KBM-7 (cell line): Measurements from ENCODE around the gene LRP3.
A peak's percentile ranks its signal among the peaks of the same experiment; 100 is the strongest.

Experiments used
- DNase-seq: peaks from one replicate; pipeline ENCODE4 v3.0.0-alpha.2; 2015
- in situ Hi-C: fragments of 300-500 bp; cut with MboI; formaldehyde crosslinking; loops from 2 replicates; pipeline ENCODE4 v1.14.3; 2020; ENCODE audit warnings: low sequenced_read_pairs, low pct_unique_long_range_greater_than_20kb, mixed read lengths

LRP3 gene

DNA sequence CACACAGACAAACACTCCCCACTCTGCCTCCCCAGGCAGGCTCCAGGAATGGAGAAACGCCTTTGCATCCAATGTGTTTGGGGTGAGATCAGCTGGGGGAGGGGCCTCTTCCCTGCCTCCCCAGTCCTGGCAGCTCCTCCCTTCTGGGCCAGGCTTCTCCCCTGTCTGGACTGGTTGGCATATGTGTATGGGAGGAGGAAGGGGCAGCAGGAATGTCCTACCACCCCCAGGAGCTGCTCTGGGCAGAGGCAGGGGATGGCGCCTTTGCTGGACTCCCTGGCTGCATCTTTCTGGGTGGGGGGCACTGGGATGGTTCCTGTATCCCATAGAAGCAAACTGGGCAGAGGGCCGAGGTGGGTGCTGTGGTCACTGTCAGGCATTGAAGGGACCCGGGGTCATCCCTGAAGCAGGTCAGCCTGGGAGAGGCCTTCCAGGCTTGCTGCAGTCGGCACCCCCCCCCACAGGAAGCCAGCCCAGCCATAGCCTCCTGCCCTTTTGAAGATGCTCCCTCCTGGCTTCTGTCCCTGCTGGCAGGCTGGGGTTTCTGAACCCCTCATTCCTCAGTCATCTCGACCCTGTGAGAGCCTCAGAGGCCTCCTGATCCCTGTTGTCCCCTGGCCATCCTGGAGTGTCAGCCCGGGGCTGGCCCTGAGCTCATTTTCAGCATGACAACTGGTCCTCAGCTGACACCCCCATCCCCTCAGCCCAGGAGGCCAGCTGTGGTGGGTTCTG, 52.7 kb downstream of the LRP3 start:
- no peak for DNase-seq
- in situ Hi-C loops, result loop anchor here (25.0 kb wide), 1 partner anchor 515 kb away; no protein-coding TSS in a partner anchor

DNA sequence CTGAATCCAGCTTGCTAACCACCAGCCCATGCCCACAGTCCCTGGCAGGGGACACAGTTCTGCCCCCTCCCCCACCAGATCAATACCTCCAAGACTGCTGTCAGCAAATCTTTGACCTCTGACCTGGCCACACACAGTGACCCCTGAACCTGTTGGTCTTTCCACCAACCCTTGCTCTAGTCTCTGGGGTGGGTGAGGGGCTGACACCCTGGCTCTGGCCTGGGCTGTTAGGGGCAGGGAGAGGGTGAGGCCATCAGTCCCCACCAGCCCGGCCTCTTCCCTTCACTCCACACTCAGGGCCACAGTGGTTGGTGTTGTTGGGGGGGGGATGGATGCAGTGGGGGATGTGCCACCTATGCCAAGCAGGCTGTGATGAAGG, 53.3 kb downstream of the LRP3 start:
- DNase-seq, result no peak
- in situ Hi-C loops, result loop anchor here (25.0 kb wide), 1 partner anchor 515 kb away; no protein-coding TSS in a partner anchor

DNA sequence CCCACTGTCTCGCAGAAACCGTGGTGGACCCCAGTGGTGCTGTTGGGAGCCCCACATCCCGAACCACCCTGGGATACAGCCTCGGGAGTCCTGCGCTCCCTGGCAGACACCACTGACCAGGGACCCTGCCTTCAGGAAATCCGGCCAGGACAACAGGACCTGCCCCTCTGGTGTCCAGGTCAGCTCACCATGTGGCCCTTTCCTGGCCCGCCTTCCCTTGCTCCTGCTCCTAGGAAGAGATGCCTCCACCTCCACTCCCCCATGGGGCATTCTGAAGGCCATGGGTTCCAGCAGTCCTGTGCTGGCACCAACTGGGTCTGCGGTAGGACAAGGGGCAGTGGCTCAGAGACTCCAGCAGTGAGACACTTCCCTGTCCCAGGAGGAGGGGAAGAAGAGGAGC, 54.0 kb downstream of the LRP3 start:
- in situ Hi-C loops, result loop anchor here (25.0 kb wide), 1 partner anchor 514 kb away; no protein-coding TSS in a partner anchor
- no peak for DNase-seq

DNA sequence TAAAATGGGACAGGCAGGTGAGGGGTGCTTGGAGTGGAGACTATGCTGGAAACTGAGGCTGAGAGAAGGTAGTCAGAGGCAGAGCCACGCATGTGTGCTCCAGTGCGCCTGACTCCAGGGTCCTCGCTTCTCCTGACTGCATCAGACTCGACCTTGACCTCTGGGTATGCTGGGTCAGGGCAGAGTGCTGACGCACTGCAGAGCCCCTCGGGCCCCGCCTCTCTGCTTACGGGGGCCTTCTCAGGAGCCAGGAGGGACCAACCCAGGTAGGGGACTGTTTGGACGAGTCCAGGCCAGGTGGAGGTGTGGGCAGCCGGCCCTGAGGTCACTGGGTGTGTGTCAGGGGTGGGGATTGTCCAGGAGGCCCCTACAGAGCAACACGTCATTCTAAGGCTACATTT, 54.4 kb downstream of the LRP3 start:
- in situ Hi-C loops, result loop anchor here (25.0 kb wide), 1 partner anchor 514 kb away; no protein-coding TSS in a partner anchor
- no peak for DNase-seq

DNA sequence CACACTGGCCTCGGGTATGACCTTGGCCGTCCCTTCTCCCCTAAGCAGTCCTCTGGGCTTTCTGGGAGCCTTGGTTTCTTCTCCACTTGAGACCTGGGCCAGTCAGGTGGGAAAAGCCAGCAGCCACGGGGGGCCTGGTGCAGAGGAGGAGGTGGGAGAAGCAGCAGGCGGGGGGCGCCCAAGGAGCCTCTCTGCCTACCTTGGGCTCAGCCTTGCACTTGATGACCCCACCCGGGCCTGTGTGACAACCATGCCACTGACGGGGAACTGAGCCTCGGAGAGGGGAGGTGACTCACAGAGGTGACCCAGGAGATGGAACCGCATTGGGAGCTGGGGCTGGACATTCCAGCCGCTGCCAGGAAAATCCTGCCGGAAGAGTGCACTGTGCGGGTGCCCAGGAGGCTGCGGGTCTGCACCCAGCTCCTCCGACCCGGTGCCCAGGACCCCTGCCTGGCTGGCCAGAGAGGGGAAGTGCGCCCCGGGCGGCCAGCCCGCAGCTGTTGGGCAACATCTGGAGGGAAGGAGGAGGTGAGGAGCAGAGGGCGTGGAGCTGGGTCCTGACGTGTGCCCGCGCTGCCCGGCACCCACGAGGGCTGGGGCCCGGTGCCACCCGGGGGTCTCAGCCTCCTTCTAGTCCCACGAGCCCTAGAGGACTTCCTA, 55.0 kb downstream of the LRP3 start:
- in situ Hi-C loops, result loop anchor here (25.0 kb wide), 1 partner anchor 513 kb away; no protein-coding TSS in a partner anchor
- DNase-seq, result peak; percentile 68

DNA sequence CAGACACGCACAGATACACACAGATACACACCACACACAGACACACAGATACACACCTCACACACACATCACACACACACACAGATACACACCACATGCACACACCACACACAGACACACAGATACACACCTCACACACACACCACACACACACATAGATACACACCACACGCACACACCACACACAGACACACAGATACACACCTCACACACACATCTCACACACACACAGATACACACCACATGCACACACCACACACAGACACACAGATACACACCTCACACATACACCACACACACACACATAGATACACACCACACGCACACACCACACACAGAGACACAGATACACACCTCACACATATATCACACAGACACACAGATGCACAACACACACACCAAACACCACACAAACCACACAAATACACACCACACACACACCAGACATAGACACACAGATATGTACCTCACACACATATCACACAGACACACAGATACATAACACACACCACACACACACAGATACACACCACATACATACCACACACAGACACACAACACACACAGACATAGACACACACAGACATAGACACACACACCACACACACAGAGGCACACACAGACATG, 55.7 kb downstream of the LRP3 start:
- in situ Hi-C loops, result loop anchor here (25.0 kb wide), 1 partner anchor 512 kb away; no protein-coding TSS in a partner anchor
- no peak for DNase-seq

DNA sequence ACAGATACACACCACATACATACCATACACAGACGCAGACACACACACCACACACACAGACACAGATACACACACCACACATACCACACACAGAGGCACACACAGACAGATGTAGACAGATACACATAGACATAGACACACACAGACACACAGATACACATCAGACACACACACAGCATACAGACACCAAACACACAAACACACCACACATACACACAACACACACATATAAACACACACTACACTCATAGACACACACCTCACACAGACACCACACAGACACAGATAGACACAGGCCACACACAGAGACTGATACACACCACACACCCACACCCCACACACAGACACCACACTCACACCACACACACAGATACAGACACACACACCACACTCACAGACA, 56.4 kb downstream of the LRP3 start:
- in situ Hi-C loops, result no loop called here
- DNase-seq, result no peak

DNA sequence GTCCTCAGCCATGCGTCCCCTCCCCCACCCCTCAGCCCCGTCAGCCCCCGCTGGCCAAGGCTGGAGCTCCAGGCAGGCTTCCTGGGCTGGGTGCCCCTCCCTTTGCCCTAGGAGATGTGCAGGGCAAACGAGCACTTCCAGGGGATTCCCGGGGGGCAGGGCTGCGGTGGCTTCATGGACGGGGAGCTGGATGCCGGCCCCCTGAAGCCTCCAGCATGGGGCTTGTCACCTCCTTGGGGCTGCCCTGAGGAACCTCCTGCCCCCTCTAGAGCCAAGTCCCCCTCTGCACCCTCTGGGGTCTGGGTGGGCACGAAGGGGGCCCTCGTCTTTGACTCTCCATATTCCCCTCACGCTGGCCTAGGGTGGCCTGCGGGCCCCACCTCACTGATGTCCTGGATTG, 56.9 kb downstream of the LRP3 start:
- no peak for DNase-seq
- in situ Hi-C loops, result no loop called here

DNA sequence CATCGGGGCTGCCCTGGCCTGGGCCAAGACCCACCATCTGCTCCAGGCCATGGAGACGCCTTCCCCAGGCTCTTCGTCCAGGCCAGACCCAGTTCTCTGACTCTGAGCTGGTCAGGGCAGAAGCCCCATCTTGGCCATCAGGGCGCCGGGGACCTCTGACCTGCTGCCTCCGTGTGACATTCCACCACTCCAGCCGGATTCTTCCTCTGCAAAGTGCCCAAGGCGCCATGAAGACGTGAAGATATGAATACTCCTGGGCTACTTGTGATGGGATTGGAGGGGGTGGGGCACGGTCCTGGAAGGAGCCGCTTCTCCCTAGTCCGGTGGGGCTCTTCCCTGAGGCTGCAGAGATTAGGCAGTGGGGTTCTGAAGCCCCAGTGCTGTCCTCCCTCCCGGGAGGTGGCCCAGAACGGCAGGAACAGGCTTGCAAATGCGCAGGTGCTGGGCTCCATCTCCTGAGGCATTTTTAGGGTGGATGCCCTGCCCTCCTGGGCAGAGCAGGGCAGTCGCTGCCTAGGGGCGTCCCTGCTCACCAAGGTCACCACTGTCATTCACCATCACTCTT, 57.5 kb downstream of the LRP3 start:
- no peak for DNase-seq
- in situ Hi-C loops, result no loop called here

DNA sequence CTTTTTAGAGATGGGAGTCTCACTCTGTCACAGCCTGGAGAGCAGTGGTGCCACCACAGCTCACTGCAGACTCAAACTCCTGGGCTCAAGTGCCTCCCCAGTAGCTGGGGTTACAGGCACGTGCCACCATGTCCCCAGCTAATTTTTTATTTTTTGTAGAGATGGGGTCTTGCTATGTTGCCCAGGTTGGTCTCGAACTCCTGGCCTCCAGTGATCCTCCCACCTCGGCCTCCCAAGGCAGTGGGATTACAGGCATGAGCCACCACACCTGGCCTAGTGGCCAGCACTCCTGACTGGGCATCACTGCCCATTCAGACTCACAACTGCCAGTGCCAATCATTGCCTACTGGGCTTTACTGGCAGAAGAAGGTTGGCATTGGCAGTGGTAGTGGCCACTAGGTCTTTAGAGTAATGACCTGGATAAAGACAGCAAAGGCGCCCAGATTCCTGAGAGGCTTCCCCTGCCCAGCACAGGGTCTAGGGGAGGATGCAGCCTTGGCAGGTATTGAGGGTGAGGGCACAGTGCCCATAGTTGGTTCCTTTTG, 58.4 kb downstream of the LRP3 start:
- no peak for DNase-seq
- in situ Hi-C loops, result no loop called here

DNA sequence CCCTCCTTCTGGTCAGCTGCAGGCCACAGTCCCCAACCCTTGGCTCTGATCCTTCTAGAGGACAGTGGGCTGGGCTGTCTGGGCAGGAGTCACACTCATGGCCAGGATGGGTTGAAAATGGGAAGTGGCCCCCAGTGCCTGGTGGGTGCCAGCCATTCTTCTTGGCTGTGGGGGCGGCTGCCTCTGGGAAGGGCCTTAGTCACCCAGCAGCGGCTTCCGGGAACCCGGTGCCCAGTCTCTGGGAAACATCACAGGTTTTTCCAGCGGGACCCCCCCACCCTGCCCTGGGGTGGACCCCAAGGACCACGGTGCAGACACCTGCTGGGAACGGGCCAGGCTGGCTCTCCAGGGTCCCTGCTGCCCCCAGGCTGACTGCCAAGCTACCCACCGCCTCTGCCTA, 58.8 kb downstream of the LRP3 start:
- in situ Hi-C loops, result no loop called here
- no peak for DNase-seq

DNA sequence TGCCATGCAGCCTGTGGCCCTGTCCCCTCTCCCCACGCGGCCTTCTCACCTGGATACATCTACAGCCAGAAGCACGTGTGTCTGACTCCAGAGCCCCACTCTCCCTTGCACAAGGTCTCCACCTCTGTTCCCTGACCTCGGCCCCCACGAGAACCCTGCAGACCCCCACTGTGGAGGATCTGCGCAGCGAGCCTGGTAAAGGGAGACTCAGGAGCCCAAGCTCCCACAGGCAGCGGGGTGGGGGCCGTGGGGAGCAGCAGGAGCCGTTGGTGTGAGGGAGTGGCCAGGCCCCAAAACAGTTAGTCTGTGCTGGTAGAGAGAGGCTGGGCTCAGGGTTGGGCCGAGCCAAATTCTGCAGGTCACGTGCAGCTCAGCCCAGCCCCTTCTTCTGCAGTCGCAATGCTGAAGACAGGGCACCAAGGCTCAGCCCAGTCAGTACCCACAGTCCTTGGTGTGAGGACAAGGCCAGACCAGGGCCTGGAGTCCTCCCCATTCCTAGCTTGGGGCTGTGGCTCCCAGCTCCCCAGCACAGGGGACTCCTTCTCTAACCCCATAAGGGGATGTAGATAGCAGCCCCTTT, 60.2 kb downstream of the LRP3 start:
- in situ Hi-C loops, result no loop called here
- DNase-seq, result no peak

DNA sequence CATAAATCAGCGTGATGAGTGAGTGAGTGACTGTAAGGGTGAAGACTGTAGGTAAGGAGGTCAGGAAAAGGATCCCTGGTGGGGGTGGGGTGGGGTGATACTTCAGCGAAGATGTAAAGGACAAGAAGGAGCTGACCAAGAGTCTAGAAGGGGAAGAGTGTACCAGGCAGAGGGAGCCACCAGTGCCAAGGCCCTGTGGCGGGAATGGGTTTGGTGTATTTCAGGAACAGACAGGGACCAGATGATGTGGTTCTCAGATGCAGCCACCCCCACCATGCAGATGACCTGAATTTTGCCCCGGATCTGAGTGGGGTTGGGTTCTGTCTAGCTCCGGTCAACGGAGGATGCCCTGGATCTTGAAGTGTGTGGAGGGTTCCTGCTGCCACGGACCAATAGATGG, 61.7 kb downstream of the LRP3 start:
- no peak for DNase-seq
- in situ Hi-C loops, result no loop called here

DNA sequence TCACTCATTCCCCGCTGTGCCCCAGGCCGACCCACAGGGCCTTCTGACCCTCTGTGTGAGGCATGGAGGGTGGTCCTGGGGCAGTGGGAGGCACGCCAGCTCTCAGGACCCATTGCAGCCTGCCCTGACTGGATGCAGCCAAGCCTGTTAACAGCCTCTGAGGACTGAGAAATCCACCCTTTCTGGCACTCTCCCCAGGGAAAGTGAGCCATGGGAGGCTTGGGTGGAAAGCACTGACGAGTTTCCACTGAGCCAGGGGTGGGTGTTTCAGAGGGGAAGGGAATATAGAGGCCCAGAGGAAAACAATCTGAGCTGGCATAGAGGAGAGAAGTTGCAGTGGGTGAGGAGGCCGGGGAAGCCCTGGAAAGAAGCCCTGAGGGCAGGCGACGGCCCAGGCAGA, 62.1 kb downstream of the LRP3 start:
- in situ Hi-C loops, result no loop called here

DNA sequence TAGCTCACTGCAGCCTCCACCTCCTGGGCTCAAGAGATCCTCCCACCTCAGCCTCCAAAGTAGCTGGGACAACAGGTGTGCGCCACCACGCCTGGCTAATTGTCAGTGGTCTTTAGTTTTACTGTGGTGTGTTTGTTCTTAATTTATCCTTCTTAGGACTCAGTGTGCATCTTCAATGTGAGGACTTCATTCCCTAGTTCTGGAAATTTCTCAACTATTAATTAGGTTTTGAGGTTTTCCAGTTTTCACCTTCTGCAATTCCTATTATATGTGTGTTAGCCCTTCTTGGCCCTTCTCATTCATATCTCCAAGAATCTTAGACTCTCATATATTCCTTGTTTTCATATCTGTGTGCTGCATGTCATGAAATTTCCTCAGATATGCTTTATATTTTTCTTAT, 63.7 kb downstream of the LRP3 start:
- in situ Hi-C loops, result no loop called here
- no peak for DNase-seq

More for the DNA sequence above, 62.1 kb downstream of the LRP3 start:
- DNase-seq, result no peak
